Activated T-helper 2 cell treated with anti-CD3 and anti-CD28 coated beads, Interferon-gamma antibody, Interleukin-2, Interleukin-4, amounts not matched to agents 10 μg/mL and 5 μg/mL and 100 μg/mL, durations not matched to agents 14 hours and 24 hours and 36 hours (primary cell): ENCODE measurements around the gene P2RX5. TPM values are rescaled to one million over a fixed set of nuclear protein-coding genes. Genes with fewer than 3 reads are reported as not detected.
"Not testable (repeated sequence)": the region's sequence is repeated elsewhere in the genome, so short reads cannot be mapped to it uniquely, and the experiment has no call there.

Experiments
- DNase-seq: peaks from one replicate; pipeline ENCODE4 v3.0.0; 2021; ENCODE audit warnings: low spot score
- H3K27ac Mint-ChIP-seq: one replicate; pipeline ENCODE4 v1.8.0; 2021; ENCODE audit warnings: mixed read lengths
- H3K27me3 Mint-ChIP-seq: one replicate; pipeline ENCODE4 v1.8.0; 2021; ENCODE audit warnings: low read depth, mixed read lengths
- H3K36me3 Mint-ChIP-seq: one replicate; pipeline ENCODE4 v1.8.0; 2021; ENCODE audit warnings: low read depth, mixed read lengths
- H3K4me1 Mint-ChIP-seq: one replicate; pipeline ENCODE4 v1.8.0; 2021; ENCODE audit warnings: low read depth, mixed read lengths
- H3K4me3 Mint-ChIP-seq: one replicate; pipeline ENCODE4 v1.8.0; 2021; ENCODE audit warnings: low read depth, mild to moderate bottlenecking, moderate library complexity, mixed read lengths
- H3K9me3 Mint-ChIP-seq: one replicate; pipeline ENCODE4 v1.8.0; 2021; ENCODE audit warnings: mixed read lengths
- intact Hi-C: fragments of 100-400 bp; cut with micrococcal nuclease; formaldehyde crosslinking; loops from one replicate; pipeline ENCODE4 v1.15.1; 2023
- total RNA-seq: library from RNA; stranded (reverse); gene quantifications from 2 replicates; pipeline ENCODE4 v1.2.3, GENCODE V29; 2022

Gene P2RX5
- total RNA-seq, 1 donor from 2014 or later, result 118 TPM

- Mint-ChIP-seq H3K27ac (no peak overlapping the region), H3K4me1 (peaks cover 34% of the 10 kb centered on the region), H3K36me3 (peaks cover 52% of the 10 kb centered on the region), H3K9me3 (no peaks in the 10 kb centered on the region), H3K27me3 (no peaks in the 10 kb centered on the region), H3K4me3 (no peak overlapping the region)
- no peak for DNase-seq
- intact Hi-C loops, result no loop called here
These were observed 31.1 kb upstream of the P2RX5 start for GRCh38 chr17:3727041-3727440.

- no peak for DNase-seq
- intact Hi-C loops, result loop anchor here (5.0 kb wide), 2 partner anchors 42 to 103 kb away; no protein-coding TSS in a partner anchor
- no peaks in the 10 kb centered on the region for H3K27me3 Mint-ChIP-seq
- no peaks in the 10 kb centered on the region for H3K9me3 Mint-ChIP-seq
- H3K4me1 Mint-ChIP-seq, result peaks cover 52% of the 10 kb centered on the region
- peak overlapping the region; percentile 72 for H3K27ac Mint-ChIP-seq
- H3K4me3 Mint-ChIP-seq, result peak overlapping the region; percentile 95
- peaks cover 71% of the 10 kb centered on the region for H3K36me3 Mint-ChIP-seq
These were observed 28.6 kb upstream of the P2RX5 start for GRCh38 chr17:3724378-3725077.

- peak within 1 kb of the TSS; percentile 84 for H3K27ac Mint-ChIP-seq
- H3K4me1 Mint-ChIP-seq, result peaks cover 51% of the 10 kb centered on the region
- H3K4me3 Mint-ChIP-seq, result peak within 1 kb of the TSS; percentile 95
- intact Hi-C loops, result loop anchor here (1.0 to 5.0 kb wide), 3 partner anchors 12 to 104 kb away; no protein-coding TSS in a partner anchor
- DNase-seq, result peak; percentile 91
- H3K9me3 Mint-ChIP-seq, result no peaks in the 10 kb centered on the region
- H3K36me3 Mint-ChIP-seq, result peaks cover 70% of the 10 kb centered on the region
- no peaks in the 10 kb centered on the region for H3K27me3 Mint-ChIP-seq
These were observed 27.8 kb upstream of the P2RX5 start, which contains the start of gene HASPIN for GRCh38 chr17:3723556-3724377. Gene HASPIN, plus strand, starts transcription at chr17:3723903. Its CDS starts 33 bp downstream, at chr17:3723936.

- H3K4me1 Mint-ChIP-seq, result peaks cover 54% of the 10 kb centered on the region
- H3K4me3 Mint-ChIP-seq, result peak overlapping the region; percentile 95
- no peak for DNase-seq
- intact Hi-C loops, result loop anchor here (1.0 to 5.0 kb wide), 3 partner anchors 12 to 104 kb away; no protein-coding TSS in a partner anchor
- H3K36me3 Mint-ChIP-seq, result peaks cover 76% of the 10 kb centered on the region
- no peaks in the 10 kb centered on the region for H3K27me3 Mint-ChIP-seq
- peak overlapping the region; percentile 84 for H3K27ac Mint-ChIP-seq
- no peaks in the 10 kb centered on the region for H3K9me3 Mint-ChIP-seq
These were observed 27.2 kb upstream of the P2RX5 start for GRCh38 chr17:3723188-3723555.

- intact Hi-C loops, result loop anchor here (1.0 to 5.0 kb wide), 3 partner anchors 11 to 105 kb away; no protein-coding TSS in a partner anchor
- DNase-seq, result no peak
- H3K36me3 Mint-ChIP-seq, result peaks cover 77% of the 10 kb centered on the region
- peak overlapping the region; percentile 84 for H3K27ac Mint-ChIP-seq
- no peaks in the 10 kb centered on the region for H3K9me3 Mint-ChIP-seq
- H3K4me1 Mint-ChIP-seq, result peaks cover 56% of the 10 kb centered on the region
- peak overlapping the region; percentile 95 for H3K4me3 Mint-ChIP-seq
- H3K27me3 Mint-ChIP-seq, result no peaks in the 10 kb centered on the region
These were observed 26.8 kb upstream of the P2RX5 start for GRCh38 chr17:3722716-3723115.

GRCh38 chr17:3719265-3719664 is 23.3 kb upstream of the P2RX5 start:
- H3K27me3 Mint-ChIP-seq, result no peaks in the 10 kb centered on the region
- H3K4me3 Mint-ChIP-seq, result no peak overlapping the region
- H3K4me1 Mint-ChIP-seq, result peaks cover 54% of the 10 kb centered on the region
- H3K27ac Mint-ChIP-seq, result no peak overlapping the region
- intact Hi-C loops, result no loop called here
- DNase-seq, result no peak
- H3K9me3 Mint-ChIP-seq, result no peaks in the 10 kb centered on the region
- H3K36me3 Mint-ChIP-seq, result peaks cover 83% of the 10 kb centered on the region

- intact Hi-C loops, result no loop called here
- H3K36me3 Mint-ChIP-seq, result peaks cover 86% of the 10 kb centered on the region
- H3K4me1 Mint-ChIP-seq, result peaks cover 56% of the 10 kb centered on the region
- H3K27ac Mint-ChIP-seq, result peak overlapping the region; percentile 30
- peak overlapping the region; percentile 31 for H3K4me3 Mint-ChIP-seq
- no peaks in the 10 kb centered on the region for H3K9me3 Mint-ChIP-seq
- H3K27me3 Mint-ChIP-seq, result no peaks in the 10 kb centered on the region
- no peak for DNase-seq
These were observed 22.2 kb upstream of the P2RX5 start for GRCh38 chr17:3718201-3718600.

GRCh38 chr17:3715296-3715695 is 19.3 kb upstream of the P2RX5 start:
- Mint-ChIP-seq H3K9me3 (no peaks in the 10 kb centered on the region), H3K4me3 (no peak overlapping the region), H3K27me3 (no peaks in the 10 kb centered on the region), H3K27ac (peak overlapping the region; percentile 54), H3K36me3 (peaks cover 85% of the 10 kb centered on the region), H3K4me1 (peaks cover 64% of the 10 kb centered on the region)
- no peak for DNase-seq
- intact Hi-C loops, result no loop called here

- intact Hi-C loops, result loop anchor here (5.0 kb wide), 1 partner anchor 84 kb away; no protein-coding TSS in a partner anchor
- peak overlapping the region; percentile 9 for H3K4me3 Mint-ChIP-seq
- H3K4me1 Mint-ChIP-seq, result peaks cover 63% of the 10 kb centered on the region
- no peaks in the 10 kb centered on the region for H3K27me3 Mint-ChIP-seq
- peak overlapping the region; percentile 71 for H3K27ac Mint-ChIP-seq
- H3K9me3 Mint-ChIP-seq, result no peaks in the 10 kb centered on the region
- H3K36me3 Mint-ChIP-seq, result peaks cover 78% of the 10 kb centered on the region
- peak; percentile 25 for DNase-seq
These were observed 17.0 kb upstream of the P2RX5 start for GRCh38 chr17:3712811-3713463.

GRCh38 chr17:3710951-3711383 is 15.0 kb upstream of the P2RX5 start:
- peaks cover 51% of the 10 kb centered on the region for H3K4me1 Mint-ChIP-seq
- DNase-seq, result peak; percentile 79
- no peaks in the 10 kb centered on the region for H3K9me3 Mint-ChIP-seq
- H3K27me3 Mint-ChIP-seq, result no peaks in the 10 kb centered on the region
- intact Hi-C loops, result loop anchor here (1.0 to 5.0 kb wide), 5 partner anchors 12 to 86 kb away; partner anchors contain the start of gene HASPIN
- H3K36me3 Mint-ChIP-seq, result peaks cover 63% of the 10 kb centered on the region
- H3K27ac Mint-ChIP-seq, result peak overlapping the region; percentile 86
- peak overlapping the region; percentile 50 for H3K4me3 Mint-ChIP-seq

GRCh38 chr17:3708366-3708765 is 12.4 kb upstream of the P2RX5 start:
- H3K4me1 Mint-ChIP-seq, result peaks cover 43% of the 10 kb centered on the region
- H3K27me3 Mint-ChIP-seq, result no peaks in the 10 kb centered on the region
- intact Hi-C loops, result no loop called here
- H3K36me3 Mint-ChIP-seq, result peaks cover 61% of the 10 kb centered on the region
- H3K9me3 Mint-ChIP-seq, result no peaks in the 10 kb centered on the region
- no peak for DNase-seq
- H3K4me3 Mint-ChIP-seq, result no peak overlapping the region
- H3K27ac Mint-ChIP-seq, result peak overlapping the region; percentile 44

- H3K36me3 Mint-ChIP-seq, result peaks cover 58% of the 10 kb centered on the region
- H3K27me3 Mint-ChIP-seq, H3K9me3 Mint-ChIP-seq, intact Hi-C loops, H3K4me3 Mint-ChIP-seq, DNase-seq, H3K27ac Mint-ChIP-seq: not testable (repeated sequence)
- H3K4me1 Mint-ChIP-seq, result peaks cover 22% of the 10 kb centered on the region
These were observed 9.7 kb upstream of the P2RX5 start for GRCh38 chr17:3705718-3705984.
